Right lobe of liver (tissue), 4 donors: ENCODE data around the gene INSYN2B.

Experiments
- CTCF ChIP-seq, 4 donors: fragments of 200-600 bp in 3 of 4; fragments of 450-650 bp in 1 of 4; IDR thresholded peaks; one replicate each; pipeline versions ENCODE4 v1.5.1 to v1.8.0; 2016 to 2022; ENCODE audit warnings: antibody characterized with exemption in 4 of 4, mild to moderate bottlenecking in 2 of 4
- POLR2A ChIP-seq: fragments of 450-650 bp; IDR thresholded peaks from one replicate; pipeline ENCODE4 v1.6.1; 2017; ENCODE audit warnings: antibody characterized with exemption, mild to moderate bottlenecking
- donor health status: DM: no; HTN: no; CAD: no.
- donor health status: DM: no; HTN: no; CAD: no.
- donor health status: DM: no; HTN: yes; CAD: no.

GRCh38 chr5:169971780-169972179 is 8.5 kb downstream of the INSYN2B start:
- no peak for TF ChIP-seq CTCF (IDR thresholded peaks at IDR 0.05)
- no peak for TF ChIP-seq POLR2A
